Natural killer cell (primary cell): ENCODE measurements around the gene ISLR2. TPM values are rescaled to one million over a fixed set of nuclear protein-coding genes. Genes with fewer than 3 reads are reported as not detected.

Experiments
- ATAC-seq, 3 donors: fragments of 150-1000 bp in 2 of 3; fragments of 200-7000 bp in 1 of 3; cut with Tn5 transposase; 1 replicate in 1 of 3; 2 replicates in 2 of 3; pipeline ENCODE4 v1.10.0; 2021; ENCODE audit warnings: mild to moderate bottlenecking in 2 of 3, moderate library complexity in 2 of 3
- DNase-seq, 2 donors: peaks; one replicate each; pipeline versions ENCODE4 v3.0.0 to v3.0.0-alpha.2; 2013 to 2021; ENCODE audit warnings: mixed read lengths in 1 of 2
- H3K27ac ChIP-seq: one replicate; pipeline ENCODE4 v1.5.1; 2013; ENCODE audit warnings: mild to moderate bottlenecking, low read length
- H3K27me3 ChIP-seq: one replicate; pipeline ENCODE4 v1.6.1; 2013; ENCODE audit warnings: low read length; ENCODE audit not compliant: control insufficient read depth, insufficient read depth
- H3K36me3 ChIP-seq: one replicate; pipeline ENCODE4 v1.6.1; 2013; ENCODE audit warnings: low read length; ENCODE audit not compliant: control insufficient read depth, insufficient read depth
- H3K4me1 ChIP-seq: one replicate; pipeline ENCODE4 v1.6.1; 2013; ENCODE audit warnings: low read length; ENCODE audit not compliant: control insufficient read depth, insufficient read depth
- H3K4me3 ChIP-seq: one replicate; pipeline ENCODE4 v1.5.1; 2013; ENCODE audit warnings: low read length
- H3K9me3 ChIP-seq: one replicate; pipeline ENCODE4 v1.6.1; 2013; ENCODE audit warnings: low read length; ENCODE audit not compliant: control insufficient read depth, insufficient read depth
- H3K27ac Mint-ChIP-seq, 2 donors: one replicate each; pipeline ENCODE4 v1.8.0; 2022; ENCODE audit warnings: mild to moderate bottlenecking in 2 of 2, mixed read lengths in 2 of 2, moderate library complexity in 1 of 2
- H3K27me3 Mint-ChIP-seq, 2 donors: one replicate each; pipeline ENCODE4 v1.8.0; 2022; ENCODE audit warnings: low read depth in 2 of 2, mixed read lengths in 2 of 2
- H3K36me3 Mint-ChIP-seq: one replicate; pipeline ENCODE4 v1.8.0; 2022; ENCODE audit warnings: mixed read lengths
- H3K4me1 Mint-ChIP-seq, 2 donors: one replicate each; pipeline ENCODE4 v1.8.0; 2022; ENCODE audit warnings: mixed read lengths in 2 of 2
- H3K4me3 Mint-ChIP-seq: one replicate; pipeline ENCODE4 v1.8.0; 2022; ENCODE audit warnings: mild to moderate bottlenecking, moderate library complexity, mixed read lengths
- H3K9me3 Mint-ChIP-seq, 2 donors: one replicate each; pipeline ENCODE4 v1.8.0; 2022; ENCODE audit warnings: mixed read lengths in 2 of 2
- WGBS: methylation state at CpG from one replicate; pipeline ENCODE4 v1.1.7; 2013; ENCODE audit warnings: missing lambda C conversion rate; ENCODE audit not compliant: insufficient coverage; 5-methylcytosine and 5-hydroxymethylcytosine counted together
- intact Hi-C: fragments of 100-400 bp; cut with micrococcal nuclease; formaldehyde crosslinking; loops from one replicate; pipeline ENCODE4 v1.14.2; 2022
- total RNA-seq, 4 donors: library from RNA; stranded (reverse); fragments of 120-200 nt in 1 of 4; gene quantifications; one replicate each; pipeline versions ENCODE4 v1.2.3 to v1.2.4, GENCODE V29; 2013 to 2022
- TF ChIP-seq, protein P1 (sequence below): fragments of 200-600 bp; IDR thresholded peaks from one replicate; pipeline ENCODE4 v1.8.0; 2022; ENCODE audit warnings: antibody characterized with exemption

Gene ISLR2
- total RNA-seq, 3 donors from 2014 or later (not counting 1 experiment from before 2014, with no cell fraction given), result not detected

DNA sequence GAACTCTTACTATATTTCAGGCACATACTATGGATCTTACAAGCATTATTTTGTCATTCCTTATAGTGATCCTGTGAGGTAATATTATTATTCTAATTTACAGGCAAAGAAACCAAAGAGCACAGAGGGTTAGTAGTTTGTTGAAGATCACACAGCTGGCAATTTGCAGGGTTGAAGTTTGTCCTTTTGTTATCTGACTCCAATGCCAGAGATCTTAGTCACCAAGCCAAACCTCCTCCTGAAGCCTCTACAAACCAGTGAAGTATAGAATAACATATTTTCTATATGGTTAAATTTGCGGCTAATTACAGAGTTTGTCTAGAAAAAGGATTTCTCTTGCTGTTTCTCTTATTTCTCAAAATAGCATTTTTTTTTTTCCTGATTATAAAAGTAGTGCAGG, 11.2 kb downstream of the ISLR2 start:
- ATAC-seq (no peak), DNase-seq (no peak)
- H3K27ac Mint-ChIP-seq, result no peak overlapping the region
- no peaks in the 10 kb centered on the region for H3K9me3 ChIP-seq
- intact Hi-C loops, result no loop called here
- H3K36me3 Mint-ChIP-seq, result no peaks in the 10 kb centered on the region
- no peak overlapping the region for H3K4me3 ChIP-seq
- no peak overlapping the region for H3K4me3 Mint-ChIP-seq
- H3K27me3 ChIP-seq, result peaks cover 17% of the 10 kb centered on the region
- peaks cover 55 to 76% of the 10 kb centered on the region in 2 donors for H3K27me3 Mint-ChIP-seq
- H3K4me1 Mint-ChIP-seq, result peaks cover 5 to 9% of the 10 kb centered on the region in 2 donors
- H3K9me3 Mint-ChIP-seq, result no peaks in the 10 kb centered on the region
- no CpG with 5 or more reads among the region's 1 CpG for WGBS
- no peaks in the 10 kb centered on the region for H3K36me3 ChIP-seq
- no peak overlapping the region for H3K27ac ChIP-seq
- TF ChIP-seq, protein P1, sequence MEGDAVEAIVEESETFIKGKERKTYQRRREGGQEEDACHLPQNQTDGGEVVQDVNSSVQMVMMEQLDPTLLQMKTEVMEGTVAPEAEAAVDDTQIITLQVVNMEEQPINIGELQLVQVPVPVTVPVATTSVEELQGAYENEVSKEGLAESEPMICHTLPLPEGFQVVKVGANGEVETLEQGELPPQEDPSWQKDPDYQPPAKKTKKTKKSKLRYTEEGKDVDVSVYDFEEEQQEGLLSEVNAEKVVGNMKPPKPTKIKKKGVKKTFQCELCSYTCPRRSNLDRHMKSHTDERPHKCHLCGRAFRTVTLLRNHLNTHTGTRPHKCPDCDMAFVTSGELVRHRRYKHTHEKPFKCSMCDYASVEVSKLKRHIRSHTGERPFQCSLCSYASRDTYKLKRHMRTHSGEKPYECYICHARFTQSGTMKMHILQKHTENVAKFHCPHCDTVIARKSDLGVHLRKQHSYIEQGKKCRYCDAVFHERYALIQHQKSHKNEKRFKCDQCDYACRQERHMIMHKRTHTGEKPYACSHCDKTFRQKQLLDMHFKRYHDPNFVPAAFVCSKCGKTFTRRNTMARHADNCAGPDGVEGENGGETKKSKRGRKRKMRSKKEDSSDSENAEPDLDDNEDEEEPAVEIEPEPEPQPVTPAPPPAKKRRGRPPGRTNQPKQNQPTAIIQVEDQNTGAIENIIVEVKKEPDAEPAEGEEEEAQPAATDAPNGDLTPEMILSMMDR, result no peak
- peaks cover 6% of the 10 kb centered on the region for H3K4me1 ChIP-seq

DNA sequence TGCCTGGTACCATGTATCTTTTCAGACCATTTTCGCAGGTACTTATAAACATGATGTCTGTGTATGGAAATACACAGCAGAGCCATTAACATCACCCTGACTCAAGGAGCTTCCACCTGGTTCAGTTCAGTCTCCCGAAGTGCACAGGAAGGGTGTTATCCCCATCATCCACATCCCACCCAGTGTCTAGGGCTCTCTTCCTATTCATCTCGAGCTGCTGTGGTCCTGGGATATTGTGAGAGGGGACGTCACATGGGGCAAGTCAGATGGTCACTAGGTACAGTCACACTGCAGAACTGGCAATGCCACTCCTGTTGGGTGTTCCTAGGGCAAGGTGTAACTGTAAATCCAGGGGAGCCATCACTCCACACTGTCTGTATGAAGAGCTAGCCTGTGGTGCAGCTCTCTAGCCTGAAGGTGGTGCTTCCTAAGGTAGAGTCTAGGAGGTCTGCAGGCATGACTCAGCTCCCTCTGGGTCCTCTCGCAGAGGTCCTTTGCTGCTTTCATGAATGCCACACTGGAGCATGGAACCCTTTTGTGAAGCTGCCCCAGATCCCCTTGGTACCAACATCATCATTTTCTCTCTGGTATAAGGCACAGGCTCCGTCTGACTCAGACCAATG, 13.9 kb downstream of the ISLR2 start:
- peaks cover 39 to 70% of the 10 kb centered on the region in 2 donors for H3K27me3 Mint-ChIP-seq
- TF ChIP-seq, protein P1, result no peak
- H3K36me3 Mint-ChIP-seq, result no peaks in the 10 kb centered on the region
- no peak overlapping the region for H3K4me3 Mint-ChIP-seq
- WGBS, result 71% methylated on average over 6 of the region's 6 CpGs
- H3K27ac Mint-ChIP-seq, result no peak overlapping the region
- H3K36me3 ChIP-seq, result no peaks in the 10 kb centered on the region
- no peaks in the 10 kb centered on the region for H3K9me3 Mint-ChIP-seq
- peaks cover 7% of the 10 kb centered on the region for H3K27me3 ChIP-seq
- H3K4me1 Mint-ChIP-seq, result no peaks in the 10 kb centered on the region
- H3K9me3 ChIP-seq, result no peaks in the 10 kb centered on the region
- no peaks in the 10 kb centered on the region for H3K4me1 ChIP-seq
- DNase-seq (no peak), ATAC-seq (no peak)
- intact Hi-C loops, result no loop called here
- no peak overlapping the region for H3K4me3 ChIP-seq
- no peak overlapping the region for H3K27ac ChIP-seq

DNA sequence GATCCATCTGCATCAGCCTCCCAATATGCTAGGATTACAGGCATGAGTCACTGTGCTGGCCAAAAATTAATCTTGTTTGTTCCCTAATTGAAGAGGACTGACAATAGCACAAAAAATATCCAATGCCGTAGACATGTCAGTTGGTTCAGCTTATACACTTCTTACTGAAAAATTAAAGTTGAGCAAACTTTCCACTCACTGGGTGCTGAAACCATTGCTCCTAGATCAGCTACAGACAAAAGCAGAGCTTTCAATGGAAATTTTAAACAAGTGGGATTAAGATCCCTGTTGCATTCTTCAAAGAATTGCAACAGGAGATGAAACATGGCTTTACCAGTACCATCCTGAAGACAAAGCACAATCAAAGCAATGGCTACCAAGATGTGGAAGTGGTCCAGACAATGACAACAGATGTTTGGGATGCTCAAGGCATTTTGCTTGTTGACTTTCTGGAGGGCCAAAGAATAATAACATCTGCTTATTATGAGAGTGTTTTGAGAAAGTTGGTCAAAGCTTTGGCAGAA, 16.0 kb downstream of the ISLR2 start:
- Mint-ChIP-seq H3K9me3 (no peaks in the 10 kb centered on the region), H3K36me3 (no peaks in the 10 kb centered on the region), H3K27me3 (peaks cover 34 to 58% of the 10 kb centered on the region in 2 donors), H3K27ac (no peak overlapping the region), H3K4me1 (no peaks in the 10 kb centered on the region), H3K4me3 (no peak overlapping the region)
- Histone ChIP-seq H3K9me3 (no peaks in the 10 kb centered on the region), H3K4me3 (no peak overlapping the region), H3K27ac (no peak overlapping the region), H3K4me1 (no peaks in the 10 kb centered on the region), H3K27me3 (peaks cover 2% of the 10 kb centered on the region), H3K36me3 (no peaks in the 10 kb centered on the region)
- WGBS, result 89% methylated on average over 1 of the region's 1 CpG
- DNase-seq, result no peak
- no peak for ATAC-seq
- intact Hi-C loops, result no loop called here
- TF ChIP-seq, protein P1, result no peak

DNA sequence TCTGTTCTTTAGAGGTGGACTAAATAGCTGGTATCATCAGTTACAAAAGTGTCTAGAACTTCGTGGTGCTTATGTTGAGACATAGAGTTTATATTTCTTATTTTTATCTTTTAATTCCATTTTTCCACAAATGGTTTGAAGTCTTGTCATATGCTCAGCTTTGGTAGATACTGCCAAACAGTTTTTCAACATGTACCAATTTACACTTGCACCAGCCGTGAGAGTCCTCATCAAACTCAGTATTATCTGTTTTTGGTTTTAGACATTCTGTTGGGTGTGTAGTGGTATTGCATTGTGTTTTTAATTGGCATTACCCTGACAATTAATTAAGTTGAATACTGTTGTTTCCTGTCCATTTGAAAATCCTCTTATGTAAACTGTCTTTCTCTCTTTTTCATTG, 16.7 kb downstream of the ISLR2 start:
- intact Hi-C loops, result no loop called here
- H3K27ac Mint-ChIP-seq, result no peak overlapping the region
- H3K9me3 Mint-ChIP-seq, result no peaks in the 10 kb centered on the region
- H3K4me1 ChIP-seq, result no peaks in the 10 kb centered on the region
- peaks cover 2% of the 10 kb centered on the region for H3K27me3 ChIP-seq
- no peaks in the 10 kb centered on the region for H3K4me1 Mint-ChIP-seq
- no peaks in the 10 kb centered on the region for H3K36me3 Mint-ChIP-seq
- H3K9me3 ChIP-seq, result no peaks in the 10 kb centered on the region
- no peak overlapping the region for H3K4me3 Mint-ChIP-seq
- H3K27me3 Mint-ChIP-seq, result peaks cover 32 to 51% of the 10 kb centered on the region in 2 donors
- DNase-seq (no peak), ATAC-seq (no peak)
- H3K36me3 ChIP-seq, result no peaks in the 10 kb centered on the region
- H3K27ac ChIP-seq, result no peak overlapping the region
- WGBS, result no CpG with 5 or more reads among the region's 2 CpGs
- H3K4me3 ChIP-seq, result no peak overlapping the region
- TF ChIP-seq, protein P1, result no peak
